ENCODE results near the gene C2orf49. TPM values are rescaled to one million over a fixed set of nuclear protein-coding genes. Genes with fewer than 3 reads are reported as not detected.
"Not testable (repeated sequence)": the region's sequence is repeated elsewhere in the genome, so short reads cannot be mapped to it uniquely, and the experiment has no call there.

The C2orf49 gene
- total RNA-seq, 1 donor from 2014 or later, result 20.1 TPM

GRCh38 chr2:105321875-105322646, 15.3 kb upstream of the C2orf49 start:
- intact Hi-C loops (cut with micrococcal nuclease), result no loop called here

- intact Hi-C loops (cut with micrococcal nuclease), result no loop called here
These were observed 14.2 kb upstream of the C2orf49 start for GRCh38 chr2:105323111-105323510.

- intact Hi-C loops (cut with micrococcal nuclease), result no loop called here
These were observed 13.2 kb upstream of the C2orf49 start for GRCh38 chr2:105324101-105324500.

GRCh38 chr2:105324732-105325131, 12.6 kb upstream of the C2orf49 start:
- intact Hi-C loops (cut with micrococcal nuclease), result no loop called here

GRCh38 chr2:105325389-105325963, 11.9 kb upstream of the C2orf49 start:
- intact Hi-C loops (cut with micrococcal nuclease), result no loop called here

DNA sequence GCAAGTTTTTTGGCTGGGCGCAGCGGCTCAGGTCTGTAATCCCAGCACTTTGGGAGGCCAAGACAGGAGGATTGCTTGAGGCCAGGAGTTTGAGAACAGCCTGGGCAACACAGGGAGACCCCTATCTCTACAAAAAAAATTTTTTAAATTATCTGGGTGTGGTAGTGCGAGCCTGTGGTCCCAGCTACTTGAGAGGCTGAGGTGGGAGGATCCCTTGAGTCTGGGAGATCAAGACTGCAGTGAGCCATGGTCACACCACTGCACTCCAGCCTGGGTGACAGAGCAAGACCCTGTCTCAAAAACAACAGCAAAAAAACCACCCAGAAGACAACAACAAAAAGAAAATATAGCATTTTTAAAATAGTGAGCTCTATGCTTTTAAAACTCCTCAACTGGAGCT, 10.1 kb upstream of the C2orf49 start:
- intact Hi-C loops (cut with micrococcal nuclease), result not testable (repeated sequence)

- intact Hi-C loops (cut with micrococcal nuclease), result loop anchor here (2.0 kb wide), 1 partner anchor 867 kb away; the partner anchor contains the start of gene UXS1
These were observed 9.7 kb upstream of the C2orf49 start for GRCh38 chr2:105327690-105328089.

DNA sequence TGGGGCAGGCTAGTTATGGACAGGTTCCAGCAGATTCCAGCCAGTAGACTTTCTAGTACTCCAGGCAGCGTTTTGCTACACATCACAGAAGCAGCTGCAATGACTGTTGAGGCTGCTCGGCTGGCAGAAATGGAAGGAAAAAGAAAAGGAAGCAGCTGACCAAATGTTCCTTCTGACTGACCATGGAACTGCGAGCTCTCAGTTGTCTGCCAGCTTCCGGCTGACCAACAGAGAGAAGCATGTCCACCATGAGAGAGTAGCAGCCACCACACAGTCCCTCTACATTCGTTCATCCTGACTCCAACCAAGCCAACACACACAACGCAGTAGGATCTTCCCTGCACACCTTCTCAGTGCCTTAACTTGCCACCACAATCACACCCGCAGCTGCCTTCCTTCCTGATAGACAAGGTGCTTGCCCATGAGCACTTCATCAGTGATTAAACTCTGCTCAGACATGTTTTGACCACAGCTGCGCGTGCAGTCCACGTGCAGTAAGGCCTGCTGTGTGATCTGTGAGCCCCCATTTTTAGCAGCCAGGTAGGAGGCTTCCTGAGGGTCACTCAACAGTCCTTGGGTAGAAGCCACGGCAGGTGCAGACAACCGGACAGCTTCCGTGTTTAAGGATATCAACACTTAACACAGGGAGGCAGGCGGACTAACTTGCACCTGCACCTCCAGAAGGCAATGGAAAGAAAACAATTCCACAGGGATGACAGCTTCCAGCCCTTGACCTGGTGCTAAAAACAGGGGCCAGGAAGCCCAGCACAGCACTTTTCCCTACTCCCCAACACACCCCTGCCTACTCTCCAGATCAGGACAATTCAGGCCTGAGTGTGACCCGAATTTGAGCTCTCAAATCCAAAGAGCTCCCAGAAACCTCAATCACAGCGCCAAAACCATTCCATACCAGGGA, 8.8 kb upstream of the C2orf49 start:
- intact Hi-C loops (cut with micrococcal nuclease), result loop anchor here (1.0 to 2.0 kb wide), 2 partner anchors 9 to 866 kb away; partner anchors contain the start of genes C2orf49 and UXS1

GRCh38 chr2:105329197-105329554, 8.2 kb upstream of the C2orf49 start:
- intact Hi-C loops (cut with micrococcal nuclease), result loop anchor here (1.0 to 2.0 kb wide), 2 partner anchors 8 to 866 kb away; partner anchors contain the start of genes C2orf49 and UXS1

GRCh38 chr2:105329561-105330495, 7.5 kb upstream of the C2orf49 start, which contains the start of gene TGFBRAP1:
TSS of gene TGFBRAP1 (minus strand) at chr2:105329735. CDS start at chr2:105308301, 21,434 bp downstream.
- intact Hi-C loops (cut with micrococcal nuclease), result loop anchor here (1.0 to 10.0 kb wide), 3 partner anchors 7 to 865 kb away; partner anchors contain the start of genes C2orf49 and UXS1

GRCh38 chr2:105330681-105331375, 6.5 kb upstream of the C2orf49 start:
- intact Hi-C loops (cut with micrococcal nuclease), result loop anchor here (10.0 kb wide), 1 partner anchor 764 kb away; no protein-coding TSS in a partner anchor

DNA sequence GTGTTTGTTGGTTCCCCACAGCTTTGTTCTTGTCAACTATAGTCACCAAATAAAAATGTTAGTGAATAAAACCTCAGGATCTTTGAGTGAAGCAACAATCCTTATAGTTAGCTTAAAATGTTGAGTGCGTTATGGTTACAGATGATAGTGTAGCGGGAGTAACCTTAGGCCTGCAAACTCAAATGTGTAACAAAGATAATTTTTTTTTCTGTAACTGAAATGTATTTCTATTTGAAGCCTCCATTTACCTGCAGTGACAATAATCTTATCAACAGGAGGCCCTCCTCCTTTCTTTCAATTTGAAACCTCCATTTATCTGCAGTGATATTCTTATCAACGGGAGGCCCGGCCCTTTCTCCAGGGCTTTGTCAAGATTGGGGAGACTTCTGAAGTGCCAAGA, 3.1 kb upstream of the C2orf49 start:
- intact Hi-C loops (cut with micrococcal nuclease), result loop anchor here (10.0 kb wide), 1 partner anchor 761 kb away; no protein-coding TSS in a partner anchor

DNA sequence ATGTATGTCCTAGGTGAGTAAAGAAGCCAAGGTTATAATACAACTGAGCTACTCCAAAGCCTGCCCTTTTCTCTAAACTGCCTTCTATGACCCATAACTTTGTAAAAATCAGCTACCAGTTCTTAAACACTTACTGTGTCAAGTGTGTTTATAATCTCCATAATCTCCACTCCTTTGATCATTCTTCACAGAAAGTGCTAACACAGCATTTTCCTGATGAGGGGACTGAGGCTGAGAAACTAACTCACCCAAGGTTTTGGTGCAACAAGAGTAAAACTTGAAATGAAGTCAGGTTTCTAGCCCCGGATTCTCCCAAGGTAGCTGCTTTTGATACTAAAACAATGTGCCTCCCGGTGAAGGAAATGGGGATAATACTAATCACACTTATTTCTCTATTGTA, 1.9 kb upstream of the C2orf49 start:
- intact Hi-C loops (cut with micrococcal nuclease), result loop anchor here (5.0 to 10.0 kb wide), 2 partner anchors 467 to 759 kb away; no protein-coding TSS in a partner anchor

- intact Hi-C loops (cut with micrococcal nuclease), result loop anchor here (1.0 to 10.0 kb wide), 8 partner anchors 7 to 858 kb away; partner anchors contain the start of genes FHL2, MRPS9, TGFBRAP1 and UXS1
These were observed 586 bp upstream of the C2orf49 start for GRCh38 chr2:105336786-105337121.

GRCh38 chr2:105338020-105338385, 663 bp downstream of the C2orf49 start:
- intact Hi-C loops (cut with micrococcal nuclease), result loop anchor here (5.0 to 10.0 kb wide), 2 partner anchors 464 to 757 kb away; no protein-coding TSS in a partner anchor

DNA sequence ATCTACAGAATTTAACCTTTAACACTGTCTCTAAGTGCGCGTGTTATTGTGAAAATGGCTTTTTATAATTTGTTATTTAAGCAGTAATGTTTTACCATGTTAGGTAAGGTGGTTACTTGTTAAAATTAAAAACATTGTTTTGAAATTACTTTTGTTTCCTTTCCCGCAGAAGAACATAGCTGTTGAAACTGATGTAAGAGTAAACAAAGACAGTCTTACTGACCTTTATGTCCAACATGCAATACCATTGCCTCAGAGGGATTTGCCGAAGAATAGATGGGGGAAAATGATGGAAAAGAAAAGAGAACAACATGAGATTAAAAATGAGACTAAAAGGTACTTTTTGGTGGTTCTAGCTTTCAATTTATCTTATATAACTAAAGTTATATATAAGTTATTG, 2.1 kb downstream of the C2orf49 start:
- intact Hi-C loops (cut with micrococcal nuclease), result loop anchor here (5.0 to 10.0 kb wide), 2 partner anchors 463 to 755 kb away; no protein-coding TSS in a partner anchor

- intact Hi-C loops (cut with micrococcal nuclease), result loop anchor here (1.0 kb wide), 1 partner anchor 176 kb away; no protein-coding TSS in a partner anchor
These were observed 7.5 kb downstream of the C2orf49 start for GRCh38 chr2:105344704-105345345.

DNA sequence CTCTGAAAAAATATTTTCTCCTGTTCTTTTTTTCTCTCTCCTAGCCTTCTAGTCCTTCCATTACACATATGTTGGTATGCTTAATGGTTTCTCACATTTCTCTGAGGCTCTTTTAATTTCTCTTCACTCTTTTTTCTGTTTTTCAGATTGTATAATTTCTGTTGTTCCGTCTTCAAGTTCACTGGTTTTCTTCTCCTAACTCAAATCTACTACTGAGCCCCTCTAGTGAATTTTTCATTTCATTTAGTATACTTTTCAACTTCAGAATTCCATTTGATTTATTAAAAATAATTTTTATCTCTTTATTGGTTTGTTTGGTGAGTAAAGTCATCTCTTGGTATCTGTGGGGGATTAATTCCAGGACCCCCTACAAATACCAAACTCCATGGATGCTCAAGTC, 19.8 kb downstream of the C2orf49 start:
- intact Hi-C loops (cut with micrococcal nuclease), result no loop called here

DNA sequence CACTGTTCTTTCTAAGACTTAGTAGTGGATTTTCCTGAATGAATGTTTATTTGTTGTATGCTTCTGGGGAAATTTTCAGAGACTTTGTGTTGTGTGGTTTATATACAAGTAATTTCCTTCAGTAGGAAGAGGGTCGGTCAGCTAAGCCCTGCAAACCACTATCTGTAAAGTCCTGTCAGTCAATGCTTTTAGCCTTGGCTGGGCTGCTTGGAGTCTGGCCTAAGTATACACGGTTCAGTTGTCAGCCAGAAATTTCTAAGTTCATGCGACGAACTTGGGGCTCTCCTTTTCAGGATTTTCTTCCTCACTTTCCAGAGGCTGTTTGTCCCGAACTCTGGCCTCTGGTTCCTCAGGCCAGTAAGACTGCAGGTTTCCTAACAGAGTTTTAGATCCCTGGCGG, 21.3 kb downstream of the C2orf49 start:
- intact Hi-C loops (cut with micrococcal nuclease), result no loop called here
